H9 (cell line): ENCODE results near the gene HOMER3. TPM values are rescaled to one million over a fixed set of nuclear protein-coding genes. Genes with fewer than 3 reads are reported as not detected.
A peak's percentile ranks its signal among the peaks of the same experiment; 100 is the strongest.

Experiments
- DNase-seq: peaks from one replicate; pipeline ENCODE4 v3.0.0-alpha.2; 2017
- H2AFZ ChIP-seq: one replicate; pipeline ENCODE4 v1.6.1; 2013; ENCODE audit warnings: mild to moderate bottlenecking, low read length, control low read depth, moderate library complexity
- H2AK5ac ChIP-seq: 2 replicates; pipeline ENCODE4 v1.6.1; 2013; ENCODE audit warnings: low read length, control low read depth, mixed read lengths; ENCODE audit not compliant: insufficient read length
- H2BK120ac ChIP-seq: one replicate; pipeline ENCODE4 v1.6.1; 2013; ENCODE audit warnings: low read depth, mild to moderate bottlenecking, low read length, control low read depth, inconsistent platforms; ENCODE audit not compliant: poor library complexity, severe bottlenecking
- H2BK12ac ChIP-seq: 2 replicates; pipeline ENCODE4 v1.6.1; 2013; ENCODE audit warnings: low read length, control low read depth, mixed read lengths, low read depth; ENCODE audit not compliant: insufficient read length
- H2BK15ac ChIP-seq: 2 replicates; pipeline ENCODE4 v1.6.1; 2013; ENCODE audit warnings: low read depth, low read length, control low read depth
- H2BK20ac ChIP-seq: one replicate; pipeline ENCODE4 v1.6.1; 2013; ENCODE audit warnings: low read depth, mild to moderate bottlenecking, low read length, control low read depth, inconsistent platforms; ENCODE audit not compliant: poor library complexity, severe bottlenecking
- H2BK5ac ChIP-seq: 2 replicates; pipeline ENCODE4 v1.6.1; 2013; ENCODE audit warnings: low read length, control low read depth, mixed read lengths; ENCODE audit not compliant: insufficient read length
- H3K14ac ChIP-seq: 2 replicates; pipeline ENCODE4 v1.6.1; 2013; ENCODE audit warnings: low read length, control low read depth; ENCODE audit not compliant: insufficient read depth
- H3K18ac ChIP-seq: 2 replicates; pipeline ENCODE4 v1.6.1; 2013; ENCODE audit warnings: low read depth, mild to moderate bottlenecking, mixed read lengths, low read length, control low read depth; ENCODE audit not compliant: insufficient read length
- H3K23ac ChIP-seq: 2 replicates; pipeline ENCODE4 v1.6.1; 2013; ENCODE audit warnings: low read length, control low read depth, mixed read lengths, low read depth; ENCODE audit not compliant: insufficient read length
- H3K23me2 ChIP-seq: 2 replicates; pipeline ENCODE4 v1.6.1; 2013; ENCODE audit warnings: low read depth, mild to moderate bottlenecking, mixed read lengths, low read length, control low read depth; ENCODE audit not compliant: insufficient read length, poor library complexity, severe bottlenecking
- H3K27ac ChIP-seq: 2 replicates; pipeline ENCODE4 v1.5.1; 2013; ENCODE audit warnings: low read length, control low read depth, mixed read lengths, low read depth; ENCODE audit not compliant: insufficient read length
- H3K27me3 ChIP-seq: 2 replicates; pipeline ENCODE4 v1.6.1; 2013; ENCODE audit warnings: low read length, control low read depth, inconsistent platforms; ENCODE audit not compliant: insufficient read depth
- H3K4ac ChIP-seq: 2 replicates; pipeline ENCODE4 v1.6.1; 2013; ENCODE audit warnings: low read depth, mild to moderate bottlenecking, control low read depth, inconsistent platforms, low read length, moderate library complexity
- H3K4me1 ChIP-seq: 2 replicates; pipeline ENCODE4 v1.6.1; 2013; ENCODE audit warnings: low read length, control low read depth, inconsistent platforms; ENCODE audit not compliant: insufficient read depth
- H3K4me2 ChIP-seq: 2 replicates; pipeline ENCODE4 v1.6.1; 2013; ENCODE audit warnings: low read length, control low read depth, mixed read lengths; ENCODE audit not compliant: insufficient read length, insufficient read depth
- H3K56ac ChIP-seq: 2 replicates; pipeline ENCODE4 v1.6.1; 2013; ENCODE audit warnings: low read depth, mild to moderate bottlenecking, mixed read lengths, low read length, control low read depth; ENCODE audit not compliant: insufficient read length
- H3K79me1 ChIP-seq: 2 replicates; pipeline ENCODE4 v1.6.1; 2013; ENCODE audit warnings: low read depth, mild to moderate bottlenecking, moderate library complexity, low read length, control low read depth, inconsistent platforms; ENCODE audit not compliant: insufficient read depth, poor library complexity, severe bottlenecking
- H3K79me2 ChIP-seq: 2 replicates; pipeline ENCODE4 v1.6.1; 2013; ENCODE audit warnings: low read length, control low read depth, inconsistent platforms; ENCODE audit not compliant: insufficient read depth
- H3K9ac ChIP-seq: 2 replicates; pipeline ENCODE4 v1.6.1; 2013; ENCODE audit warnings: low read length, control low read depth, mixed read lengths; ENCODE audit not compliant: insufficient read length; ENCODE audit errors: extremely low read depth
- H3K9me3 ChIP-seq: one replicate; pipeline ENCODE4 v1.6.1; 2013; ENCODE audit warnings: low read depth, low read length, inconsistent platforms; ENCODE audit not compliant: control insufficient read depth
- H3T11ph ChIP-seq: one replicate; pipeline ENCODE4 v1.6.1; 2013; ENCODE audit warnings: mild to moderate bottlenecking, low read length, control low read depth, inconsistent platforms
- H4K20me1 ChIP-seq: one replicate; pipeline ENCODE4 v1.6.1; 2013; ENCODE audit not compliant: control insufficient read depth, insufficient read length, insufficient read depth
- H4K5ac ChIP-seq: 2 replicates; pipeline ENCODE4 v1.6.1; 2013; ENCODE audit warnings: low read depth, mild to moderate bottlenecking, mixed read lengths, low read length, control low read depth; ENCODE audit not compliant: insufficient read length
- H4K8ac ChIP-seq: replicated peaks from 2 replicates; pipeline ENCODE4 v1.6.1; 2013; ENCODE audit warnings: low read length, control low read depth, mixed read lengths, low read depth; ENCODE audit not compliant: insufficient read length
- H4K91ac ChIP-seq: 2 replicates; pipeline ENCODE4 v1.6.1; 2013; ENCODE audit warnings: low read depth, mild to moderate bottlenecking, moderate library complexity, mixed read lengths, low read length, control low read depth; ENCODE audit not compliant: insufficient read length
- H3K27ac Mint-ChIP-seq, 3 experiments: 2 replicates in 2 of 3; 3 replicates in 1 of 3; pipeline ENCODE4 v1.8.0; 2020 to 2021; ENCODE audit warnings: mixed read lengths in 3 of 3, mild to moderate bottlenecking in 1 of 3, moderate library complexity in 1 of 3
- H3K27me3 Mint-ChIP-seq: 2 replicates; pipeline ENCODE4 v1.8.0; 2021; ENCODE audit warnings: low read depth, mild to moderate bottlenecking, moderate library complexity, mixed read lengths
- H3K36me3 Mint-ChIP-seq, 3 experiments: 2 replicates in 2 of 3; 3 replicates in 1 of 3; pipeline ENCODE4 v1.8.0; 2020 to 2021; ENCODE audit warnings: low read depth in 3 of 3, mixed read lengths in 3 of 3; ENCODE audit not compliant: insufficient read depth in 1 of 3
- H3K4me1 Mint-ChIP-seq, 2 experiments: 2 replicates each; pipeline ENCODE4 v1.8.0; 2020; ENCODE audit warnings: mixed read lengths in 2 of 2
- H3K4me3 Mint-ChIP-seq, 2 experiments: 2 replicates in 1 of 2; 3 replicates in 1 of 2; pipeline ENCODE4 v1.8.0; 2020 to 2021; ENCODE audit warnings: mild to moderate bottlenecking in 2 of 2, mixed read lengths in 2 of 2, moderate library complexity in 1 of 2
- H3K9me3 Mint-ChIP-seq, 2 experiments: 2 replicates in 1 of 2; 3 replicates in 1 of 2; pipeline ENCODE4 v1.8.0; 2020; ENCODE audit warnings: mild to moderate bottlenecking in 2 of 2, mixed read lengths in 2 of 2, moderate library complexity in 1 of 2
- CTCF ChIP-seq: fragments of 200-600 bp; sonication (generic); conservative IDR thresholded peaks from 3 replicates; pipeline ENCODE4 v1.8.0; 2021; ENCODE audit warnings: antibody characterized with exemption, mild to moderate bottlenecking
- WGBS: extraction: QIAGEN DNeasy Blood & Tissue Kit; methylation state at CpG from one replicate; pipeline ENCODE4 v1.1.7; 2013; ENCODE audit warnings: missing lambda C conversion rate, low lambda C conversion rate, mixed read lengths; ENCODE audit not compliant: insufficient read length; ENCODE audit errors: extremely low coverage; 5-methylcytosine and 5-hydroxymethylcytosine counted together
- total RNA-seq: library from RNA; stranded (reverse); gene quantifications from 2 replicates; pipeline ENCODE4 v1.2.1, GENCODE V29; 2021

HOMER3 gene
- total RNA-seq, 1 experiment from 2014 or later = 20.2 TPM

DNA sequence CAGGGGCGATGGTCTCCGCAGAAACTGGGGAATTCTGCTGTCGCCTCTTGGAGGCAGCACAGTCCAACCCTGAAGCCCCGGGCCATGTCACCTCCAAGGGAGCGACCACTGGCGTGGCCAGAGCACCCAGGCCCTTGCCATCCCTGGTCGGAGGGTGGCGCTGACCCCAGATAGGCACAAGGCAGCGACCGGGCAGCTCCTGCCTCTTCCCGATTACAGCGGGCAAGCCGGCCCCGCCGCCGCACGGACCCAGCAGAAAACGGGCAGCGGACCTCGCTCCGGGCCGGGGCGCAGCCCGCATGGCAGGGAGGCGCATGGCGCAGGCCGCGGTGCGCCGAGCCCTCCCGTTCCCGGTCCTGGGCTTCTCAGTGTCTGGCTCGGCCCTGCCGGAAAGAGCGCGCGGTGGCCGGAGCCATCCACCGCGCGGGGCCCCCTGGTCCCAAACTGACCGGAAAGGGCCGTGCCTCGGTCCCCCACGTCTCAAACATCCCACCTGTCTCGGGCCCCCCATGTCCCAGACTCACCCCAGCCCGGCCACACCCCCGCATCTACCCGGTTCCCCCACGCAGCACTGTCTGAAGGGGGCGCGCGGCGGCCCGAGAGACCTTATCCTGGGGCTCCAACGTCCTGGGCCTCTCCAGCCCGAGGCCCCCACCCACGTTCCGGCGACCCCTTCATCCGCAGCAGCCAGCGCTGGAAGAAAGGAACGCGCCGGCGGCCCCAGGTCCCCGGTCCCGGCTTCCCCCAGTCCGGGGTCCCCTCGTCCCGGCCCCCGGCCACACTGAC is 45.8 kb downstream of the HOMER3 start:
- H3K4me1 Mint-ChIP-seq = peaks cover 0 to 10% of the 10 kb centered on the region in 2 experiments; a peak in 1 of 4 replicates
- Histone ChIP-seq H2AK5ac (no peak overlapping the region), H3K4me2 (peak overlapping the region; percentile 33), H3K56ac (no peak overlapping the region), H2BK15ac (no peak overlapping the region), H3K9ac (no peak overlapping the region), H3K4ac (no peak overlapping the region), H3K27me3 (no peaks in the 10 kb centered on the region; the same call in 1 of the 2 replicates), H3K14ac (peak overlapping the region; percentile 16; the same call in 1 of the 2 replicates), H4K91ac (no peak overlapping the region), H2BK12ac (no peak overlapping the region), H2BK120ac (no peak overlapping the region), H4K5ac (no peak overlapping the region), H2BK20ac (no peak overlapping the region), H3K9me3 (no peaks in the 10 kb centered on the region), H2BK5ac (no peak overlapping the region), H4K20me1 (no peaks in the 10 kb centered on the region), H3K79me1 (no peaks in the 10 kb centered on the region), H2AFZ (no peak overlapping the region), H3K23me2 (peaks cover 7% of the 10 kb centered on the region), H3T11ph (no peak overlapping the region), H3K23ac (no peak overlapping the region), H4K8ac (no peak overlapping the region), H3K79me2 (no peaks in the 10 kb centered on the region), H3K27ac (no peak overlapping the region), H3K18ac (no peak overlapping the region), H3K4me1 (no peaks in the 10 kb centered on the region)
- DNase-seq = peak; percentile 82
- H3K4me3 Mint-ChIP-seq = peak overlapping the region; percentile 78 to 89
- peak; percentile 66 for TF ChIP-seq CTCF
- WGBS = no CpG with 5 or more reads among the region's 72 CpGs
- H3K36me3 Mint-ChIP-seq = peaks cover 0 to 2% (median 0%) of the 10 kb centered on the region in 3 experiments; a peak in 5 of 7 replicates
- H3K27me3 Mint-ChIP-seq = peaks cover 17% of the 10 kb centered on the region
- no peaks in the 10 kb centered on the region for H3K9me3 Mint-ChIP-seq
- H3K27ac Mint-ChIP-seq = no peak overlapping the region
